Stimulated activated CD4-positive, alpha-beta T cell treated with anti-CD3 and anti-CD28 coated beads, Interleukin-1b, Interleukin-23, amount 100 ng/mL, for 1 hour (primary cell): ENCODE measurements around the gene EVA1B.

Experiments
- DNase-seq, 2 donors: peaks; one replicate each; pipeline ENCODE4 v3.0.0-alpha.2; 2020; ENCODE audit warnings: low read depth in 2 of 2

Gene EVA1B

GRCh38 chr1:36346741-36347370 is 23.4 kb upstream of the EVA1B start:
- DNase-seq = no peak

- DNase-seq = no peak
Observed at GRCh38 chr1:36345353-36345752, 21.9 kb upstream of the EVA1B start.

DNA sequence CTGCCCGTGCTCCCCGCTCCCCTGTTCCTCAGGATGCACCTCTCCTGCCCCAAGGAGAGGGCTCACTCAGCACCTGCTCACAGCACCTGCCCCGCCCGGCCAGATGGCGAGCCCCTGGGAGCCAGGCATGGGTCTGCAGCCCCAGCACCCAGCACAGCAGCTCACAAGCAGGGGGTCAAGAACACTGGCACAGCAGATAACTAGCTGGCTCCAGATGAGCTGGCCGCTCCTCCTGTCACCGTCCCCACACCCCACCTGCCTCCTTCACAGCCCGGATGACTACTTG is 20.9 kb upstream of the EVA1B start:
- DNase-seq = no peak

DNA sequence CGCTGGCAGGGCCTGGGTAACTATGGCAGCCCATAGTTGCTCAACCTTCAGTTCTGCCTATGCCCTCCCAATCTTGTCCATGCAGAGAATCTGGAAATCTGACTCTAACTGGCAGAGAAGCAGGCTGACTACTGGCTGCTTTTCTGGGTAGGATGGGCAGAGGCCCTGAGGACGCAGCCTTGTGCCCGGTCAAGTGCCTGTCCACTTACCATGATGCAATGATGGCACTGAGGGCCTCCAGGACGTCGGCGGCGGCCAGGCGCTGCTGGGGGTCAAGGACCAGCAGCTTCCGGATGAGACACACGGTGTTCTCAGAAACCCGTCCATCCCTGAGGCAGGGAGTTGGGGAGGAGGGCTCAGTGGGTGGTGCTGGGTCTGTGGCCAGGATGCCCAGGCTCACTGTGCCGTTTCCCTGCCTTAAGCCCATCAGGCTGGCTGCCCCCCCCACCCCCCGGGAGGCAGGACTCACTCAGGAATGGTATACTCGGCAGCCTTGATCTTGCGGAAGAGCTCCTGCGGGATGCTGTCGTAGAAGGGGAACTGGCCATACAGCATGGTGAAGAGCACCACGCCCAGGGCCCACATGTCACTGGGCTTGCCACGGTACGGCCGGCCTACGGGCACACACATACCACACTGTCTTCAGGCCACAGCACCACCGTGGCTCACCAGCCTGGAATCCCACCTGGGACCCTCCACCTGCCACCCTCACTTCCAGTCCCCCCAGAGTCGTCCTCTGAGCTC is 20.4 kb upstream of the EVA1B start:
- no peak for DNase-seq

DNA sequence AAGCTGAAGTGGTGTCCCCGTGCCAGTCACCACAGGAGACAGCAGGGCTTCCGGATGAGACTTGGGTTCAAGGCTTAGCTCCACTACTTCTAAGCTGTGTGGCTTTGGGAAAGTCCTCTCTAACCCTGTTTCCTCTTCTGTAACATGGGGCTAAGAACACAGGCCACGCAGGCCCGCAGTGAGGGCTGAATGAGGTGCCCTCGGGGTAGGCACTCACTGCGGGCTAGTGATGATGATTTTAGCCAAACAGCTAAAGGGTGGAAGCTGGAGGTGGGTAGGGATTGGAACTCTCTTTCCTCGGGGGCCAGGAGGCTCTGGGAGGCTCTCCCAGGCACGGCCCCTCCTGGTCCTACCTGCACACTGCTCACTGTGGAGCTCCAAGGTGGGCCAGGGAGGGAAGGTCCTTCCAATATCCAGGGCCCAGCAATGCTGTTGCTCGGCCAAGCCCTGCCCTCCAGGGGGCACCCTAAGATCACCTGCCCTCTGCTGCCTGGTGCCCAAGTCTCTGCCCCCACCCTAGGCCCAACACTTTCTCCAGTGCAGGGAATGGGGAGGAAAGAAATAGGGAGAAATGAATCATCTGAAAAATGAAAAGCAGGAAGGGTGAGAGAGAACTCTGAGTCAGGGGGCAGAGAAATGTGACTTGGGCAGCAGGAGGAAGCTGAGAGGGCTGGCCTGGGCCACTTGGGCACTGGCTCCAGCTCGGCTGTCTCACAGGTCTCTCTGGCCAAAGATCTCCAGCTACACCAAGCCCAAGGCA is 19.2 kb upstream of the EVA1B start:
- peak; percentile 31 to 43 for DNase-seq

DNA sequence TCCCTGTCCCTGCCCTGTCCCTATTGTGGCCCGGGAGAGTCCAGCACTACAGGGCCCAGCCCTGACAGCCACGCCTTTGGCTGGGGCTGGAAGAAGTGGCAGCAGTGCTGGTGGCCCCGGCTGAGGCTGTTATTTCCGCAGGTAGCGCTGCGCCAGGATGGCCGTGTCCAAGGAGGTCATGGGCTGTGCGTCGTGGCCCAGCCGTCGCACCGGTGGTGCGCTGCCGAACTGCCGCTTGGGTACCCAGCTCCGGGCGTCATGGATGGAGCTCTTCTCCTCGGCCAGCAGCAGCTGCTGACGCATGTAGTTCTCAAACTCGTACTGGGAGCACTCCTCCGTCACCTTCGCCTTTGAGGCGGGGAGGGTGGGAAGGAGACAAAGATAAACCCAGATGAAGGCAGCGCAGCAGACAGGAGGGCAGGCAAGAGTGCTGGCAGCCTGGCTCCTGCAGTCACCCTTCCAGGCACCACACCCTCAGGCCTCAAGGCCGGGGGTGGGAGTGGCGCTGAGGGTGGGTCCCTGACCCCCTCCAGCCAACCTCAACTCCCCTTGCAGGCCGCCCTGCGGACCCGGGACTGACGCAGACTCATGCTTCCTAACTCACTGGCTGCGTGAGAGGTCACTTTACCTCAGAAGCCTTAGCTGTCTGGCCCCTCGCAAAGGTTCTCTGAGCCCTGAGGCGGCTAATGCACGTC is 18.3 kb upstream of the EVA1B start:
- no peak for DNase-seq

- DNase-seq = no peak
Observed at GRCh38 chr1:36339615-36340014, 16.2 kb upstream of the EVA1B start.

DNA sequence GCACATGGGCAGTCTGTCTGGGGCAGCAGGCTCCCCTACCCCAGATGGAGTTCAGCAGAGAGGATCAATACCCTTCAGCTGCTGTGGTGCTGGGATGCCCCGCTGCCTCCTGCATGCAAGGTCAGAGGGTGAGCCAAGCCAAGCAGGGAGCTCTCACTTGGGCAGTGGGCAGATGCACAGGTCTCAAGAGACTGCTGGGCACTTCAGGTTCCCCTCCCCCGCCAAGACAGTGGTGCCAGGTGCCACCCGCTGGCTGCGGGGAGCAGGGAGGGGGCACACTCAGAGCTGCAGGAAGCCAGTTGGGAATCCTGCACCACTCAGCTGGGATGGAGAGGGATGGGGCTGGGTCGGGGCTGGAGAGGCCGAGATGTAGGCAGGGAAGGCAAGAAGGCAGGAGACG is 15.8 kb upstream of the EVA1B start:
- DNase-seq = no peak

DNA sequence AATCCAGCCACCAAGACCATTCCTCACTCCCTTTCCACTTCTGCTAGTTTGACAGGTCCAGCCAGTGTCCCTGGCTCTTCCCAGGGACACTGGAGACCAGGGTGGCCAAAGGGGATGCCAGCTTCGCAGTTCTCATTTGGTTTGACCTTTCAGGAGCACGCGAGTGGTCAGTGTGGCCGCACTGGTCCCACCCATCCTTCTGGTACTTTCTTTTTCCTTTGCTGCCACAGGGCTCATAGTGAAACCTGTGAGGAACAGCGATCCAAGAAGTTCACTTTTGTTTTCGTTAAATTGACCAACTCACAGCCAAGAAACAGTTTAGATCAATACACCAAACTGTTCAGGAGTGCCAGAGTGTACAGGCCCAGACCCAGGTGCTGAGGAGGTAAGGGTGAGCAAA is 14.4 kb upstream of the EVA1B start:
- no peak for DNase-seq

DNA sequence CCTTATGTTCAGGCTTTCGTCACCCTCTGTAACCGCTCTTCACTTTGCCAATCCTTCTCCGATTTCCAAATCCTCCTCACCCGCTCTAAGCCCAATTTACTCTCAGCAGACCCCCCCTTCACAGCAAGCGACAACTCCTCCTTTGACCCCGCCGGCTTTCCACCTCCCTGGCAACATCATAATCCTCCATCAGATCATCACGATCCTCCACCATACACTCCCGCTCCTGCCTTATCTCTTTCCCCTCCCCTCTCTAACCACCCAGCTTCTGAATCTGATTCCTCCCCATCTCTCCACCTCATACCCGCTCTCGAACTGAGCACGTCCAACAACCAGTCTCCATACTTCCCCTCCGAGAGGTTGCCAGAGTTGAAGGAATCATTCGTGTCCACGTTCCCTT is 7.5 kb upstream of the EVA1B start:
- DNase-seq = no peak

- DNase-seq = no peak
Observed at GRCh38 chr1:36329817-36330216, 6.4 kb upstream of the EVA1B start.

GRCh38 chr1:36328713-36329112 is 5.3 kb upstream of the EVA1B start:
- DNase-seq = no peak

GRCh38 chr1:36328088-36328480 is 4.6 kb upstream of the EVA1B start:
- DNase-seq = no peak

DNA sequence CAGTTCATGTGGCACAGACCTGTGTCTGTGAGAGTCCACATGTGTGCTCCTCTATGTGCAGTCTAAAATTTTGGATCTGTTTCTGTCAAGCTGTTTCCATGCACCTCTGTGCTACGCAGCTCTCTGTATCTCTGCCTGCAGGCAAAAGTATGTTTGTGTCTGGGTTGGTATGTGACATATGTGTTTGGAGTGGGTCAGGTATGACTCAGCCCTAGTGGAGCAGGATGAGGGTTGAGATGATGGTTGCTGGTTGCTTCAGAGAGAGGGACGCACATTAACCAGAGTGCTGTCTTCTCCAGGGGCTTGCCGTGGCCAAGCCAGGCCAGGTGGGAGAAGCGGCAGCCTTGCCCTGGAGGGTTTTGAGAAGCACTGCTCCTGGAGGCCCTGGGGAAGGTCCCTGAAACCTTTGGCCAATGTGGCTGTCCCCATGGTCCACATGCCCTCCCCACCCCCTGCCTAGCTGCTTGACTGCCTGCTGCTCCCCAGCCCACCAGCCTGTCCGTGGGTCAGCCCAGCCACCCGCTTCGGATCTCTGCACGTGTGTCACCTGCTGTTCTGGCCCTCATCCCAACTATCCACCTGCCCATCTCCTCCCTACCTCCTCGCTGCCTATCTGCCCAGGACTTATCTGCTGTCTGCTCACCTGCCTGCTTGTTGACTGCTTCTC is 4.1 kb upstream of the EVA1B start:
- no peak for DNase-seq

DNA sequence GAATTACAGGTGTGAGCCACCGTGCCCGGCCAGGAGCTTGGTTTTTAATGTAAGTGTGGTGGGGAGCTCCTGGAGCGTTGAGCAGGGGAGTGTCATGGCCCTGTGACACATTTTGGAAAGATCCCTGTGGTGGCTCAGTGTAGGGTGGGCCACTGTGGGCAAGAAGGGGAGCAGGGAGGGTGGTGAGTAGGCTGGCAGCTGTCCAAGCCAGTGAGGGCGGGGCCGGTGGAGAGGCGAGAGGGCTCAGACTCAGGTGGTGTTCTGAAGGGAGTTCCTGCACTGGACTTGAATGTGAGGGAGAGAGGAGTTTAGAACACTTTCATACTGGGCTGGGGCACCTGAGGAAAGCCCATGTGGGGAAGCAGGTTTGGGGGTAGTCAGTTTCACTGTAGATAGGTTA is 3.1 kb upstream of the EVA1B start:
- no peak for DNase-seq

- no peak for DNase-seq
Observed at GRCh38 chr1:36324353-36324703, 883 bp upstream of the EVA1B start.

GRCh38 chr1:36322786-36323635 is 434 bp downstream of the EVA1B start:
- no peak for DNase-seq

GRCh38 chr1:36322041-36322785 is 1.2 kb downstream of the EVA1B start:
- no peak for DNase-seq

- no peak for DNase-seq
Observed at GRCh38 chr1:36321119-36321951, 2.1 kb downstream of the EVA1B start.

DNA sequence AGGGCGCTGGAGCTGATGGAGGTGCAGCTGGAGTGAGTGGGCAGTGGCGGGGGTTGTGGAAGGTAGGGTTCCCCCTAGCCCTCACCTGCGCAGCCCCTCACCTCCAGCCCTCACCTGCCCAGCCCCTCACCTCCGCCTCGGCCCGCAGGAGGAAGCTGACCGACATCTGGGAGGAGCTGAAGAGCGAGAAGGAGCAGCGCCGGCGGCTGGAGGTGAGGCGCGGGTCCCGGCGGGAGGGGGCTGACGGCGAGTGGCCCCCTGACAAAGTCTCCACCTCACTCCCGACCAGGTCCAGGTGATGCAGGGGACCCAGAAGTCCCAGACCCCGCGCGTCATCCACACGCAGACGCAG is 2.7 kb downstream of the EVA1B start:
- DNase-seq = no peak
